MM.1S (cell line): Measurements from ENCODE around the gene FASTKD1.
A peak's percentile ranks its signal among the peaks of the same experiment; 100 is the strongest.
"Not testable (repeated sequence)": the region's sequence is repeated elsewhere in the genome, so short reads cannot be mapped to it uniquely, and the experiment has no call there.

Source experiments
- DNase-seq: peaks from one replicate; pipeline ENCODE4 v3.0.0-alpha.2; 2015
- H2AFZ ChIP-seq: fragments of 300-600 bp; sonication (generic); 2 replicates; pipeline ENCODE4 v1.6.0; 2016; ENCODE audit warnings: antibody characterized with exemption, low read length
- H3F3A ChIP-seq: fragments of 300-600 bp; sonication (generic); 2 replicates; pipeline ENCODE4 v1.6.1; 2016; ENCODE audit warnings: mild to moderate bottlenecking, antibody characterized with exemption, low read length, moderate library complexity, mixed read lengths; ENCODE audit not compliant: insufficient read depth
- H3K27ac ChIP-seq: fragments of 300-600 bp; sonication (generic); 2 replicates; pipeline ENCODE4 v1.5.1; 2016; ENCODE audit warnings: mild to moderate bottlenecking, low read length
- H3K27me3 ChIP-seq: fragments of 300-600 bp; sonication (generic); replicated peaks from 2 replicates; pipeline ENCODE4 v1.6.0; 2016; ENCODE audit warnings: low read length; ENCODE audit not compliant: insufficient read depth
- H3K36me3 ChIP-seq: fragments of 300-600 bp; sonication (generic); replicated peaks from 2 replicates; pipeline ENCODE4 v1.6.1; 2016; ENCODE audit warnings: mild to moderate bottlenecking, low read length, mixed read lengths; ENCODE audit not compliant: insufficient read depth
- H3K4me1 ChIP-seq: fragments of 300-600 bp; sonication (generic); 2 replicates; pipeline ENCODE4 v1.6.1; 2016; ENCODE audit warnings: low read length, mixed read lengths
- H3K4me2 ChIP-seq: fragments of 300-600 bp; sonication (generic); 2 replicates; pipeline ENCODE4 v1.6.0; 2016; ENCODE audit warnings: low read depth, low read length
- H3K4me3 ChIP-seq: fragments of 300-600 bp; sonication (generic); 2 replicates; pipeline ENCODE4 v1.5.1; 2016; ENCODE audit warnings: low read length, mixed read lengths
- H3K79me2 ChIP-seq: fragments of 300-600 bp; sonication (generic); 2 replicates; pipeline ENCODE4 v1.6.1; 2016; ENCODE audit warnings: mixed run types, low read length, mixed read lengths
- H3K9ac ChIP-seq: fragments of 300-600 bp; sonication (generic); 2 replicates; pipeline ENCODE4 v1.6.1; 2016; ENCODE audit warnings: low read length, mixed read lengths
- H3K9me2 ChIP-seq: fragments of 300-600 bp; sonication (generic); replicated peaks from 2 replicates; pipeline ENCODE4 v1.6.1; 2016; ENCODE audit warnings: mild to moderate bottlenecking, low read length, mixed read lengths; ENCODE audit not compliant: insufficient read depth
- H3K9me3 ChIP-seq: fragments of 300-600 bp; sonication (generic); replicated peaks from 2 replicates; pipeline ENCODE4 v1.6.1; 2016; ENCODE audit warnings: mild to moderate bottlenecking, low read length, mixed read lengths; ENCODE audit not compliant: insufficient read depth
- H4K20me1 ChIP-seq: fragments of 300-600 bp; sonication (generic); 2 replicates; pipeline ENCODE4 v1.6.1; 2016; ENCODE audit warnings: mild to moderate bottlenecking, low read length, moderate library complexity, mixed read lengths; ENCODE audit not compliant: insufficient read depth
- CTCF ChIP-seq: fragments of 300-600 bp; sonication (generic); IDR thresholded peaks from 2 replicates; pipeline ENCODE4 v1.5.1; 2016; ENCODE audit warnings: antibody characterized with exemption, low read length, mixed read lengths
- EZH2 ChIP-seq: fragments of 300-600 bp; sonication (generic); optimal IDR thresholded peaks from 2 replicates; pipeline ENCODE3; 2017; ENCODE audit warnings: low read depth, mild to moderate bottlenecking, antibody characterized with exemption, low read length, mixed read lengths
- EZH2phosphoT487 ChIP-seq: fragments of 300-600 bp; sonication (generic); IDR thresholded peaks from 2 replicates; pipeline ENCODE4 v1.6.1; 2018; ENCODE audit warnings: antibody characterized with exemption, low read length

FASTKD1 gene

GRCh38 chr2:169572821-169573159, 875 bp downstream of the FASTKD1 start:
- peak overlapping the region; percentile 84 for H3K4me2 ChIP-seq
- no peaks in the 10 kb centered on the region for H3K9me3 ChIP-seq
- H3K27me3 ChIP-seq = no peaks in the 10 kb centered on the region
- H3K9ac ChIP-seq = peak overlapping the region; percentile 77
- H4K20me1 ChIP-seq = no peaks in the 10 kb centered on the region
- peaks cover 13% of the 10 kb centered on the region for H3F3A ChIP-seq
- no peak for DNase-seq
- peak overlapping the region; percentile 76 for H3K4me3 ChIP-seq
- no peaks in the 10 kb centered on the region for H3K9me2 ChIP-seq
- H3K4me1 ChIP-seq = peaks cover 10% of the 10 kb centered on the region
- H2AFZ ChIP-seq = peak overlapping the region; percentile 59
- no peaks in the 10 kb centered on the region for H3K36me3 ChIP-seq
- peaks cover 52% of the 10 kb centered on the region for H3K79me2 ChIP-seq
- TF ChIP-seq EZH2phosphoT487 = no peak
- TF ChIP-seq CTCF = no peak
- TF ChIP-seq EZH2 = no peak
- H3K27ac ChIP-seq = peak overlapping the region; percentile 76; the same call in 1 of the 2 replicates

- TF ChIP-seq CTCF = no peak
- TF ChIP-seq EZH2 = no peak
- TF ChIP-seq EZH2phosphoT487 = no peak
- H3K9me2 ChIP-seq = no peaks in the 10 kb centered on the region
- H3F3A ChIP-seq = peaks cover 13% of the 10 kb centered on the region
- H4K20me1 ChIP-seq = no peaks in the 10 kb centered on the region
- H3K27ac ChIP-seq = peak overlapping the region; percentile 56; the same call in 1 of the 2 replicates
- no peak overlapping the region for H2AFZ ChIP-seq
- H3K36me3 ChIP-seq = no peaks in the 10 kb centered on the region
- H3K79me2 ChIP-seq = peaks cover 56% of the 10 kb centered on the region
- H3K4me1 ChIP-seq = peaks cover 10% of the 10 kb centered on the region
- peak overlapping the region; percentile 76 for H3K4me3 ChIP-seq
- H3K9ac ChIP-seq = peak overlapping the region; percentile 77; the same call in 1 of the 2 replicates
- no peaks in the 10 kb centered on the region for H3K9me3 ChIP-seq
- peak overlapping the region; percentile 84 for H3K4me2 ChIP-seq
- DNase-seq = no peak
- H3K27me3 ChIP-seq = no peaks in the 10 kb centered on the region
These were observed 1.5 kb downstream of the FASTKD1 start for GRCh38 chr2:169572189-169572588.

GRCh38 chr2:169571571-169571970, 2.1 kb downstream of the FASTKD1 start:
- H3K4me1 ChIP-seq = peaks cover 10% of the 10 kb centered on the region
- H3K27me3 ChIP-seq = no peaks in the 10 kb centered on the region
- peak; percentile 19 for DNase-seq
- H3F3A ChIP-seq = peaks cover 13% of the 10 kb centered on the region
- peak overlapping the region; percentile 60; the same call in 1 of the 2 replicates for H3K9ac ChIP-seq
- H3K36me3 ChIP-seq = no peaks in the 10 kb centered on the region
- TF ChIP-seq EZH2phosphoT487 (no peak), EZH2 (no peak)
- H3K9me2 ChIP-seq = no peaks in the 10 kb centered on the region
- H3K79me2 ChIP-seq = peaks cover 59% of the 10 kb centered on the region
- H3K4me2 ChIP-seq = peak overlapping the region; percentile 84
- no peak overlapping the region for H2AFZ ChIP-seq
- H3K9me3 ChIP-seq = no peaks in the 10 kb centered on the region
- no peaks in the 10 kb centered on the region for H4K20me1 ChIP-seq
- peak overlapping the region; percentile 56; the same call in 1 of the 2 replicates for H3K27ac ChIP-seq
- H3K4me3 ChIP-seq = peak overlapping the region; percentile 76

- not testable (repeated sequence) for H3K4me1 ChIP-seq, H3K4me3 ChIP-seq, DNase-seq, H3K4me2 ChIP-seq, H3K36me3 ChIP-seq, H3K9ac ChIP-seq, H4K20me1 ChIP-seq, H3K9me3 ChIP-seq, H3K27me3 ChIP-seq, H3K27ac ChIP-seq, H2AFZ ChIP-seq, H3K9me2 ChIP-seq
- H3K79me2 ChIP-seq = peaks cover 59% of the 10 kb centered on the region
- peaks cover 13% of the 10 kb centered on the region for H3F3A ChIP-seq
These were observed 2.9 kb downstream of the FASTKD1 start for GRCh38 chr2:169570752-169571151.
